ENCODE measurements around the gene GABBR2. TPM values are rescaled to one million over a fixed set of nuclear protein-coding genes. Genes with fewer than 3 reads are reported as not detected.

Gene GABBR2
- total and polyA plus RNA-seq, 9 of the 15 experiments (the other 6 are each of a cell fraction or from before 2014, with no cell fraction given), result 0.15 to 1.9 (median 0.32) TPM

- TF ChIP-seq ATF7 (IDR thresholded peaks at IDR 0.05) (no peak), KLF6 (CRISPR knock-in tag; IDR thresholded peaks at IDR 0.05; ENCODE audit: borderline replicate concordance) (no peak)
Observed at GRCh38 chr9:98743329-98743728, 34.6 kb upstream of the GABBR2 start (continued).

GRCh38 chr9:98742325-98743280 is 33.9 kb upstream of the GABBR2 start:
- no peak for FAIRE-seq
- Histone ChIP-seq H3K4me1 (replicated peaks in 1 of 2; ENCODE audit: control insufficient read depth in 2 of 2, insufficient read depth in 2 of 2, low read length in 2 of 2) (no peaks in the 10 kb centered on the region), H3K4me2 (ENCODE audit: insufficient read depth, low read length) (no peak overlapping the region), H3K4me3 (no peak overlapping the region), H3K27me3 (ENCODE audit: control insufficient read depth in 2 of 2, insufficient read depth in 2 of 2, low read length in 2 of 2) (no peaks in the 10 kb centered on the region), H4K20me1 (replicated peaks; ENCODE audit: control insufficient read depth, insufficient read depth, low read length) (no peaks in the 10 kb centered on the region; the same call in 1 of the 2 replicates), H3K36me3 (ENCODE audit: control insufficient read depth, insufficient read depth, low read length) (peaks cover 69% of the 10 kb centered on the region; the same call in 2 of the 3 replicates), H3K27ac (ENCODE audit: extremely low read depth, low read depth, low read length) (no peak overlapping the region), H3K9ac (ENCODE audit: insufficient read depth in 1 of 2, low read depth in 2 of 2, low read length in 2 of 2) (peak overlapping the region in 1 of 2 experiments; percentile 61; a peak in 1 of 4 replicates), H3K9me1 (ENCODE audit: control insufficient read depth, insufficient read depth, low read length) (no peaks in the 10 kb centered on the region), H3K79me2 (ENCODE audit: control insufficient read depth, insufficient read depth, low read length) (no peaks in the 10 kb centered on the region), H2AFZ (ENCODE audit: low read depth, low read length) (no peak overlapping the region), H3K9me3 (replicated peaks; ENCODE audit: control insufficient read depth, insufficient read depth, low read depth, low read length) (no peaks in the 10 kb centered on the region)
- intact Hi-C loops (cut with micrococcal nuclease), result no loop called here
- no peak for TF ChIP-seq ZNF121 (CRISPR knock-in tag; conservative IDR thresholded peaks at IDR 0.05)
- peak; percentile 39; the same call in 1 of the 2 replicates for TF ChIP-seq FOSL1 (tag; conservative IDR thresholded peaks at IDR 0.05)
- no peak for TF ChIP-seq ZNF785 (CRISPR knock-in tag; IDR thresholded peaks at IDR 0.05)
- no peak for TF ChIP-seq ZNF274 (IDR thresholded peaks at IDR 0.05; ENCODE audit: borderline replicate concordance, low read depth, low read length)
- no TSS peak for BruUV-seq (replicated peaks)
- POLR2A ChIA-PET, result interaction anchor here (0.6 to 1.0 kb wide), 5 partner anchors 9 to 513 kb away, joined by 3 to 4 read pairs (median 3); no protein-coding TSS in a partner anchor
- CTCF ChIA-PET (ENCODE audit: low intra/inter-chr PET ratio), result no interaction called here
- 75% methylated on average over 6 of the region's 10 CpGs for WGBS (ENCODE audit: insufficient coverage, low coverage, missing lambda C conversion rate)
- ATAC-seq, result no peak
- DNase-seq (ENCODE audit: extremely low read depth in 1 of 4, low spot score in 3 of 4), result no peak
- in situ Hi-C loops (cut with MboI), result no loop called here

All from K562 (cell line).